ENCODE data around the gene GNPNAT1.

The GNPNAT1 gene

DNA sequence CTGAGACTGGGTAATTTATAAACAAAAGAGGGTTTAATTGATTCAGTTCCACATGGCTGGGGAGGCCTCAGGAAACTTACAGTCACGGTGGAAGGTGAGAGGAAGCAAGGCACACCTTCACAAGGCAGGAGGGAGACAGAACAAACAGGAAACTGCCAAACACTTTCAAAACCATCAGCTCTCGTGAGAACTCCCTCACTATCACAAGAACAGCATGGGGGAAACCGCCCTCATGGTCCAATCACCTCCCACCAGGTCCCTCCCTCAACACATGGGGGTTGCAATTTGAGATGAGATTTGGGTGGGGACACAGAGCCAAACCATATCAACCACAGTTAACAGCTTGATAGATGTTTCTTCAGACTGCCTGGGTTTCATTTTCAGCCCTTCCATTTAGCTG lies 6.2 kb upstream of the GNPNAT1 start:
- no peaks in the 10 kb centered on the region for H3K36me3 Mint-ChIP-seq (ENCODE audit: low read depth)
- TF ChIP-seq, protein P1, sequence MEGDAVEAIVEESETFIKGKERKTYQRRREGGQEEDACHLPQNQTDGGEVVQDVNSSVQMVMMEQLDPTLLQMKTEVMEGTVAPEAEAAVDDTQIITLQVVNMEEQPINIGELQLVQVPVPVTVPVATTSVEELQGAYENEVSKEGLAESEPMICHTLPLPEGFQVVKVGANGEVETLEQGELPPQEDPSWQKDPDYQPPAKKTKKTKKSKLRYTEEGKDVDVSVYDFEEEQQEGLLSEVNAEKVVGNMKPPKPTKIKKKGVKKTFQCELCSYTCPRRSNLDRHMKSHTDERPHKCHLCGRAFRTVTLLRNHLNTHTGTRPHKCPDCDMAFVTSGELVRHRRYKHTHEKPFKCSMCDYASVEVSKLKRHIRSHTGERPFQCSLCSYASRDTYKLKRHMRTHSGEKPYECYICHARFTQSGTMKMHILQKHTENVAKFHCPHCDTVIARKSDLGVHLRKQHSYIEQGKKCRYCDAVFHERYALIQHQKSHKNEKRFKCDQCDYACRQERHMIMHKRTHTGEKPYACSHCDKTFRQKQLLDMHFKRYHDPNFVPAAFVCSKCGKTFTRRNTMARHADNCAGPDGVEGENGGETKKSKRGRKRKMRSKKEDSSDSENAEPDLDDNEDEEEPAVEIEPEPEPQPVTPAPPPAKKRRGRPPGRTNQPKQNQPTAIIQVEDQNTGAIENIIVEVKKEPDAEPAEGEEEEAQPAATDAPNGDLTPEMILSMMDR (IDR thresholded peaks at IDR 0.05; ENCODE audit: unreplicated experiment in 3 of 3): no peak
- H3K27me3 Mint-ChIP-seq (ENCODE audit: low read depth): no peaks in the 10 kb centered on the region
- no peak overlapping the region for H3K4me3 Mint-ChIP-seq
- H3K9me3 Mint-ChIP-seq: no peaks in the 10 kb centered on the region
- peaks cover under 1% of the 10 kb centered on the region for H3K4me1 Mint-ChIP-seq
- H3K27ac Mint-ChIP-seq: no peak overlapping the region

DNA sequence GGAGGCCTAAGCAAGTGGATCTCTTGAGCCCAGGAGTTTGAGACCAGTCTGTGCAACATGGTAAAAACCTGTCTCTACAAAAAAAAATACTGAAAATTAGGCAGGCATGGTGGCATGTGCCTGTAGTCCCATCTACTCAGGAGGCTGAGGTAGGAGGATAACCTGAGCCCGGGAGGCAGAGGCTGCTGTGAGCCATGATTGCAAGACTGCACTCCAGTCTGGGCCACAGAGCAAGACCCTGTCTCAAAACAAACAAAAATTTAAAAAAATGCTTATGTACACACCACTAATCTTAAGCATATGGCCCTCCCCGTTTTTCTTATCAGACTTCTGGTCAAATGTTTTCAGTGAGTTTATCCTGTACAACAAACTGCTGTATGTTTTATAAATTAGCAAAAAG lies 1.7 kb upstream of the GNPNAT1 start:
- Mint-ChIP-seq H3K9me3 (no peaks in the 10 kb centered on the region), H3K4me1 (peaks cover 30% of the 10 kb centered on the region), H3K36me3 (ENCODE audit: low read depth) (no peaks in the 10 kb centered on the region), H3K27ac (peak overlapping the region in 2 of 3 experiments; percentile 34 to 43), H3K27me3 (ENCODE audit: low read depth) (no peaks in the 10 kb centered on the region), H3K4me3 (peak overlapping the region; percentile 22 to 60 (median 36))
- TF ChIP-seq, protein P1 (IDR thresholded peaks at IDR 0.05; ENCODE audit: unreplicated experiment in 3 of 3): no peak

DNA sequence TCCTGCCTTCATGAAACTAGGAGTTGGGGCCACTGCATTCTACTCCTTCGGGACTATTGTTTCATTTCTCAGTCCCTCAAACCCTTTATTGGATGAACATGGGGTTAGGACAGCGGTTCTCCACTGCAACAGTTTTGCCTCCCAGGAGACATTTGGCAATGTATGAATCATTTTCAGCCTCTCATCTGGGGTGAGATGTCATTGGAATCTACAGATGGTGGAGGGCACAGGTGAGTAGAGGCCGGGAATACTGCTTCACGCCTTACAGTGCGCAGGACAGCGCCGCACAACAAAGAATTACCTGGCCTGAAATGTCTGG lies 649 bp upstream of the GNPNAT1 start:
- TF ChIP-seq, protein P1 (IDR thresholded peaks at IDR 0.05; ENCODE audit: unreplicated experiment in 3 of 3): no peak
- no peaks in the 10 kb centered on the region for H3K9me3 Mint-ChIP-seq
- no peaks in the 10 kb centered on the region for H3K27me3 Mint-ChIP-seq (ENCODE audit: low read depth)
- H3K27ac Mint-ChIP-seq: peak overlapping the region; percentile 91 to 98 (median 98)
- peaks cover 30% of the 10 kb centered on the region for H3K4me1 Mint-ChIP-seq
- peak overlapping the region; percentile 88 to 96 (median 94) for H3K4me3 Mint-ChIP-seq
- no peaks in the 10 kb centered on the region for H3K36me3 Mint-ChIP-seq (ENCODE audit: low read depth)

DNA sequence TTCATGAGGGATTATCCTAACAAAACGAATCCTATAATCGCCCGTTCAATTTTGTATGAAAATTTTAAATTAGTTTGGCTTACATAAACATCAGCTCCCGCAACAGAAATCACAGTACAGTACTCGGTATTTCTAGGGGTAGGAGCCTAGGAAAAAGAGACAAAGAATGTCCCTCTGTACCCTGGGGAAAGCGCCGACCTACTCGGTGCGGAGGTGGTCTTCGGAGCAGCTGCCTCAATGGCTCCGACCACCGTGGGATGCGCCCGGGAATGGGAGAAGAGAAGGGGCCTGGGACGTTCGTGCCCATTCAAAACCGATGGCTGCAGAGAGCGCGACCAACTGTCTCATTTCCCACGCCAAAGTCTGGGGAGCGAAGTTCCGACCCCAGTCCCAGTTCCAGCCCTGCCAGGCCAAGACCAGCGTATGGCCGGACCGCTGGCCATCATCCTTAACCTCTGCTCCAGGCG lies 618 bp downstream of the GNPNAT1 start:
- H3K27ac Mint-ChIP-seq: peak overlapping the region; percentile 67 to 98 (median 91)
- TF ChIP-seq, protein P1 (IDR thresholded peaks at IDR 0.05; ENCODE audit: unreplicated experiment in 3 of 3): no peak
- H3K36me3 Mint-ChIP-seq (ENCODE audit: low read depth): no peaks in the 10 kb centered on the region
- H3K4me1 Mint-ChIP-seq: peaks cover 30% of the 10 kb centered on the region
- peak overlapping the region; percentile 90 to 93 (median 90) for H3K4me3 Mint-ChIP-seq
- no peaks in the 10 kb centered on the region for H3K27me3 Mint-ChIP-seq (ENCODE audit: low read depth)
- H3K9me3 Mint-ChIP-seq: no peaks in the 10 kb centered on the region

DNA sequence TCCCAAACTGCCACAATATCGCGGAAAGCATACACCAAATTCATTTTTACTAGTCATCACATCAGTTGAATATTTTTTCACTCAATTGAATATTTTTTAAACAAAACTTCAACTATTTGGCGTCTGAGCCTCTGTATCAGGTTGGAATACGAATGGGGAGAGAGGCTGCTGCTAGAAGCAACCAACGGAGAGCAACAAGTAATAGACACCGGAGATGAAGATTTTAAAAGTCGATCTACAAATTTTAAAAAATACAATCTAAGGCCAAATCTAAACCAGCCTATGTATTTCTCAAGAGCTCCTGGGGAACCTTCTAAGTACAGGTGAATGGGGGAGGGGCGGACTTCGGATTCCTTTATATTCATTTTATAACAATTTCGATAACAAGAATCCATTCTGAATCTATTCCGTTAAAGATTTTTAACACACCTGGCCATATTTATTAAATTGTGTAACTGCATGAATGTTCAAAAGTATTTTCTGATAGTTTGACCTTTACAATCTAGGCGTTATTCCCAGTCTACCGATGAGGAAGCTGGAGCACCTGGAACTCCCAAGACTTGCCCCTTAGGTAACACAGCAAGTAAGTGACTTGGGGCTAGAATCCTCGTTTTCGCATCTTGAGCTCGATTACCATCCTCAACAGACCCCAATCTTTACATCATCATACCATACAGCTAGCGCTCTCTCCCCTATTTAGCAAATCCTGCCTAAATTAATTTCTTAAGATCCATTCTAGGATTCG lies 1.2 kb downstream of the GNPNAT1 start:
- H3K27me3 Mint-ChIP-seq (ENCODE audit: low read depth): no peaks in the 10 kb centered on the region
- peaks cover 30% of the 10 kb centered on the region for H3K4me1 Mint-ChIP-seq
- TF ChIP-seq, protein P1 (IDR thresholded peaks at IDR 0.05; ENCODE audit: unreplicated experiment in 3 of 3): no peak
- no peaks in the 10 kb centered on the region for H3K36me3 Mint-ChIP-seq (ENCODE audit: low read depth)
- peak overlapping the region; percentile 67 to 98 (median 91) for H3K27ac Mint-ChIP-seq
- H3K4me3 Mint-ChIP-seq: peak overlapping the region; percentile 90 to 93 (median 90)
- no peaks in the 10 kb centered on the region for H3K9me3 Mint-ChIP-seq

DNA sequence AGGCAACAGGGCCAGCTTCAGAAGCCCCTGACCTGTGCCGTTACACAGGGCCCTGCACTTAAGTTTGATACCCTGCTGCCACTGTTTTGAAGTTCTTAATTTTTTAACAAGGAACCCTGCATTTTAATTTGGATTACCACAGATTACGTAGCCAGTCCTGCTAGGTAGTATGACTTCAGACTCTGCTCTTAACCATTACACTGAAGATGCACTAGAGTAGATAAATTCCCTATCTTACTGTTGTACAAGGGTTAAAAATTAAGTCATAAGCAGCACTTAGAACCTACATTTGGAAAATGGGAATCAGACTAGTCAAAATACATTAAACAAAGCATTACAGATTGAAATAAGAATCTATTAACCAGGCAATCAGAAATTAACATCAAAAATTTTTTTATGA lies 2.3 kb downstream of the GNPNAT1 start:
- TF ChIP-seq, protein P1 (IDR thresholded peaks at IDR 0.05; ENCODE audit: unreplicated experiment in 3 of 3): no peak
- no peaks in the 10 kb centered on the region for H3K36me3 Mint-ChIP-seq (ENCODE audit: low read depth)
- H3K4me3 Mint-ChIP-seq: peak overlapping the region; percentile 71 to 81 (median 76)
- no peaks in the 10 kb centered on the region for H3K27me3 Mint-ChIP-seq (ENCODE audit: low read depth)
- H3K4me1 Mint-ChIP-seq: peaks cover 30% of the 10 kb centered on the region
- no peaks in the 10 kb centered on the region for H3K9me3 Mint-ChIP-seq
- H3K27ac Mint-ChIP-seq: peak overlapping the region in 1 of 3 experiments; percentile 12
